ENCODE results near the gene VSIG4.

The VSIG4 gene

DNA sequence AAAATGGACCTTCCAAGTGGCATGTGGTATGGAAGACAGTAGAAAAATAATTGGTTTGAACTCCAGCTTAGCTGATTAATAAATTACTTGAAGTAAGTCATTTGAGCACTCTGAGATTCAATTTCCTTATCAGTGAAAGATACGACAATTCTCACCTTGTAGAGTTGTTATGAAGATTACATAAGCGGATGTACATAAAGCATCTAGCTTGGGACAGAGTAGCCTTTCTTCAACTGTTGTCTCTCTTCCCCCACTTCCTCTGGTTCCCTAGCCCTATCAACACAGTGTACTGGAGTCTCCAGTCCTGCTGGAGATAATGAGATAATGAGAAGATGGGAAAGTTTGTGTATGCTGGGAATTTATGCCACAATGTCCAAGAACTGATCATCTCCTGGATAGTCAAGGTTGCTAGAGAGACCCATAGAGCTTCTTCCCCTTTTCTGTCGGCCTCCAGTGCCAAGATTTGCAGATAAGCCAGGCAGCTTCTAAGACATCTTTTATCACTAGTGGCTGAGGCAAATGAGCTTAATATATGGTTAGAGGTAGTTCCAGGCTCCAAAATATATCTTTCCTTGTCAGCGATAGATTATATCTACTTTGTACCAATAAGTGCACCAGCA lies 33.9 kb downstream of the VSIG4 start:
- TF ChIP-seq, protein P1, sequence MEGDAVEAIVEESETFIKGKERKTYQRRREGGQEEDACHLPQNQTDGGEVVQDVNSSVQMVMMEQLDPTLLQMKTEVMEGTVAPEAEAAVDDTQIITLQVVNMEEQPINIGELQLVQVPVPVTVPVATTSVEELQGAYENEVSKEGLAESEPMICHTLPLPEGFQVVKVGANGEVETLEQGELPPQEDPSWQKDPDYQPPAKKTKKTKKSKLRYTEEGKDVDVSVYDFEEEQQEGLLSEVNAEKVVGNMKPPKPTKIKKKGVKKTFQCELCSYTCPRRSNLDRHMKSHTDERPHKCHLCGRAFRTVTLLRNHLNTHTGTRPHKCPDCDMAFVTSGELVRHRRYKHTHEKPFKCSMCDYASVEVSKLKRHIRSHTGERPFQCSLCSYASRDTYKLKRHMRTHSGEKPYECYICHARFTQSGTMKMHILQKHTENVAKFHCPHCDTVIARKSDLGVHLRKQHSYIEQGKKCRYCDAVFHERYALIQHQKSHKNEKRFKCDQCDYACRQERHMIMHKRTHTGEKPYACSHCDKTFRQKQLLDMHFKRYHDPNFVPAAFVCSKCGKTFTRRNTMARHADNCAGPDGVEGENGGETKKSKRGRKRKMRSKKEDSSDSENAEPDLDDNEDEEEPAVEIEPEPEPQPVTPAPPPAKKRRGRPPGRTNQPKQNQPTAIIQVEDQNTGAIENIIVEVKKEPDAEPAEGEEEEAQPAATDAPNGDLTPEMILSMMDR (IDR thresholded peaks at IDR 0.05), result no peak
- TF ChIP-seq ZFX (IDR thresholded peaks at IDR 0.05; ENCODE audit: borderline replicate concordance), result no peak

DNA sequence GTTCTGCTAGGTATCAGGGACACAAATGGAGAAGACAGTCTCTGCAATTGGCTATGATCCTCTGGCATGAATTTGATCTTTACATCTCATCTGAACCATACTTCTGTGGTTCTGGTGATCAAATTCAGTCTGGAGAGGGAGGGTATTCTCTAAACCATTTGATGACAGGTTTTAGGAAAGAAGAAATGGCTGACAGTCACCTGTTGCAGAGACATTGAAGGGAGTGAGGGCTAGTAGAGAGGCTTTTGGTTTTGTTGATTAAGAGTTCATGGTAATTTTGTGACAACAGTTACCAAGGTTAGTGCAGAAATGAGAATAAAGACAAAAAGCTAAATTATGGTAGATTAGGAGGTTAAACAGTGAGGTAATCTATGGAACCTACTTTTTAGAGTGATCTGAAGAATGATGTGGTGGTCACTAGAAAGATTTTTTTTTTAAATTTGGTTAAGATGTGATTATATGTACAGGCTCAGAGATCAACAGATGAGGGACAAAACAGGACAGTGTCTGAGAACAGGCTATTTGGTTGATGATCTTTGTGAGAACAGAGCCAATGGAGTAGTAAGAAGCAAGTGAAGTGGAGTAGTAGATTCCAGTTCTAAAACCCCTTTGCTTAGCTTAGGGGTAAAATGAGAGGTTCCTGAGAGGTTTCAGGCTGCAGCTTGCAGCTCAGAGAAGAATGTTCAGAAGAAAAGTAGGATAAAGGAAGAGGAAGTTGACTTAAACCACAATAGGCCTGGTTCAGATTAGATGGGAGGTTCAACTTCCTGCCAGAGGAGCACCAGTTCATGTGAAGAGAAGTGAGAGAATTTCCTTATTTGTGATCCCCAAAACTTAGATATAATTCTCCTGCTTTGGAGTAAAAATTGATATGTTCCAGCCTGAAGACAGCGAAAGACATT lies 34.7 kb downstream of the VSIG4 start:
- H3K27ac ChIP-seq, result no peak overlapping the region
- no peak for TF ChIP-seq ZFX (IDR thresholded peaks at IDR 0.05; ENCODE audit: borderline replicate concordance)
- TF ChIP-seq, protein P1 (IDR thresholded peaks at IDR 0.05), result no peak

More for the DNA sequence above, 33.9 kb downstream of the VSIG4 start:
- no peak overlapping the region for H3K27ac ChIP-seq

DNA sequence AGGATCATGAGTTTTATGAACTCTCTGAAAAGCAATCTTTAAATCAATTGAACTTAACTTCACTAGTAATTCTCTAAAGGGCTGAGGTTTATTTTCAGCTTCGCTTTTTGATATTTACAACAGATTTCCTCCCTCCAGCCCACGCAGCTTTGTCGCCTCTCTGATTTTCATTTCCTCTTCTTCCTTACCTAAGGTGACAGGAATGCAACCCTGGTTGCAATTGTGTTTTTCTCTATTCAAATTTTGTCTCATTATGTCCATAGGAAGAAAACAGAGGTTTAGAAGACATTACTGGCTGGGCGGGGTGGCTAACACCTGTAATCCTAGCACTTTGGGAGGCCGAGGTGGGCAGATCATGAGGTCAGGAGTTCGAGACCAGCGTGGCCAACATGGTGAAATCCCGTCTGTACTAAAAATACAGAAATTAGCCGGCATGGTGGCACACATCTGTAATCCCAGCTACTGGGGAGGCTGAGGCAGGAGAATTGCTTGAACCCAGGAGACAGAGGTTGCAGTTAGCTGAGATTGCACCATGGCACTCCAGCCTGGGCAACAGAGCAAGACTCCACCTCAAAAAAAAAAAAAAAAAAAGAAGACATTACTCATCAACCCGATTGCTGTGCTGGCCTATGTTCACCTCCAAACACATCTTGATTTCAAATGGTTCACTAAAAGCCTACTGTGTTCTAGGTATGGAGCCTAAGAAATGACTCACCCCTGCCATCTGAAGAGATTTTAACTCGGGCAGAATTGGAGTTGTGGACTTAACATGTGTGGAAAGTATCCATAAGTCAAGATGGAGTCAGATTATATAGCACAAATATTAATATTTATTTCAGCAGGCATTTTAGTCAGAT lies 36.8 kb downstream of the VSIG4 start:
- TF ChIP-seq ZFX (IDR thresholded peaks at IDR 0.05; ENCODE audit: borderline replicate concordance), result no peak
- TF ChIP-seq, protein P1 (IDR thresholded peaks at IDR 0.05), result no peak
- H3K27ac ChIP-seq, result no peak overlapping the region

DNA sequence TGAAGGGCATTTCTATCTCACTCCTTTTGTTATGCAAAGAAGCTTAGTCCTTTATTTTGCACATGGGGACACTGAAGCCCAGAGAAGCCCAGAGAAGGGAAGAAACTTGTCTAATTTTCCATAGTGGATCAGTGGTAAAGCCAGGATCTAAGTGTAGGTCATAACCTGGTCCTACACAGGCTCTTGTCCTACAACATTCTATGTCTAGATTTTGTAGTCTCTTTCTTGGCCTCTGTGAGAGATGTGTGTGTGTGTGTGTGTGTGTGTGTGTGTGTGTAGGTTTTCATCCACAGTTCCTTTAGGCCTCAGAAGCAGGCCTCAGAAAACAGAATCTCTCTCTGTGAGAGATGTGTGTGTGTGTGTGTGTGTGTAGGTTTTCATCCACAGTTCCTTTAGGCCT lies 38.3 kb downstream of the VSIG4 start:
- no peak overlapping the region for H3K27ac ChIP-seq
- TF ChIP-seq, protein P1 (IDR thresholded peaks at IDR 0.05), result no peak
- no peak for TF ChIP-seq ZFX (IDR thresholded peaks at IDR 0.05; ENCODE audit: borderline replicate concordance)

DNA sequence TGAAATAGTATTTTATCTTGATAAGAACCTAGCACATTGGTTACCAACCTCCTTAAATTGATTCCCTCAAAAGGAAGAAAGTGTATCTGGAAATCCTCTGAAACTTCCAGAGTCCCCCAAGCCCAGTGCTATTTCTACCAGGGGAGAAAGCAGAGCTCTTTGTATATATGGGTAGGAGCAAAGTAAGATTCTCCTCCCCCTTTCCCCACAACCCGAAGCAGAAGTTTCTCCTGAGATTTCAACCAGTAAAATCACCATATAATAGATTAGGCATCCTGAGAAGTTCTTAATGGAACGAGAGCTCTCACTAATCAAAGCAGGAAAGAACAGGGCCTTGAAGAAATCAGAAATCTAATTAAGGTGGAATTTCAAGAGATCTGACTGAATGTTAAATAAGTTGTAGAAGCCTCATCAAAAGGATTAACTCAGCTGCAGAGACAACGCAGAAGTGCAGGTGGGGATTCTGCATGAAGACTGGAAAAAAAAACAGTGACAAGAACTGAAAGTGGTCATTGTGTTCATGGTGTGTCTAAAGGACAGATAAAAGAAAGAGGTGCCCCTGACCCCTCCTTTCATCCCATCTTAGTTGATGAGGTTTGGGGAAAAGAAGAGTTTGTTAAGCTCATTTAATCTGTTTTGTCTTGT lies 39.1 kb downstream of the VSIG4 start:
- H3K27ac ChIP-seq, result no peak overlapping the region
- TF ChIP-seq ZFX (IDR thresholded peaks at IDR 0.05; ENCODE audit: borderline replicate concordance), result no peak
- TF ChIP-seq, protein P1 (IDR thresholded peaks at IDR 0.05), result no peak

DNA sequence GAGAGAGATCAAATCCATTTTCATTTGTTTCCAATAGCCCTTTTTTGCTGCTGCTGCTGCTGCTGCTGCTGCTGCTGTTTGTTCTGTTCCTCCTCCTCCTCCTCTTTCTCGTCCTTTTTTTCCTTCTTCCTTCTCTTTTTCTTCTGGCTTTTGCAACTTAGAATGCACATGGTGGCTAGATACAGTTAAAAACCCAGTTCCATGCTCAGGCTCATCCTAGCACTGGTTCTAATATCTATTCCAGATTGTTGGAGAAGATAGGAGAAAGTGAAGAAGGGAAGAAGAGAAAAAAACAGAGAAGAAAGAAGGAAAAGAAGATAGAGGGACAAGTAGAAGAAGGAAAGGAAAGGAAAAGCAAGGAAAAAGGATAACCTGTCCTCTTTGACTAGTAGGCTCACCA lies 39.7 kb downstream of the VSIG4 start:
- no peak for TF ChIP-seq ZFX (IDR thresholded peaks at IDR 0.05; ENCODE audit: borderline replicate concordance)
- TF ChIP-seq, protein P1 (IDR thresholded peaks at IDR 0.05), result no peak
- no peak overlapping the region for H3K27ac ChIP-seq

All from 22Rv1 (cell line).